ENCODE data around the gene MUC21.

- TF ChIP-seq CTCF (IDR thresholded peaks at IDR 0.05) (no peak), POLR2A (IDR thresholded peaks at IDR 0.05) (no peak)
Observed at GRCh38 chr6:30987304-30987703, 3.8 kb downstream of the MUC21 start.

All from testis (tissue), 2 donors.